ENCODE data around the gene SYNGR2.

DNA sequence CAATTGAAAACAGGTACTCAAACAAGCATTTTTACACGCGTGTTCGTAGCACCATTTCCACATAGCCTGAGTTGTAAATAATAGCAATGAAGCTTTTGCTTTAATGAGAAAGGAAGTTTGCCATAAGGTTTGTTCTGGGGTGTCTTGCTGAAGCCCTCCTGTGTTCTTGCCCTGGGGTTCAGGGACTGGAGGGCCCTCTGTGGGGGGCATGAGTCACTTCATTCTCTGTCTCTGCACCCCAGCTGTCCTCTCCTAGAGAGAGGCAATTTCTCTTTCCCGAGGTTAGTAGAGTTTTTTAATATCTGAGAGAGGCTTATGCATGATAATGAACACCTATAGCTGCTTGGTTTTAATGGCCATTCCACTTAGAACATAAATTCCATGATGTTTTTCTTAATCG lies 28.3 kb downstream of the SYNGR2 start:
- no peak for TF ChIP-seq POLR2AphosphoS5 (IDR thresholded peaks at IDR 0.05; ENCODE audit: low read depth)
- TF ChIP-seq, protein P1, sequence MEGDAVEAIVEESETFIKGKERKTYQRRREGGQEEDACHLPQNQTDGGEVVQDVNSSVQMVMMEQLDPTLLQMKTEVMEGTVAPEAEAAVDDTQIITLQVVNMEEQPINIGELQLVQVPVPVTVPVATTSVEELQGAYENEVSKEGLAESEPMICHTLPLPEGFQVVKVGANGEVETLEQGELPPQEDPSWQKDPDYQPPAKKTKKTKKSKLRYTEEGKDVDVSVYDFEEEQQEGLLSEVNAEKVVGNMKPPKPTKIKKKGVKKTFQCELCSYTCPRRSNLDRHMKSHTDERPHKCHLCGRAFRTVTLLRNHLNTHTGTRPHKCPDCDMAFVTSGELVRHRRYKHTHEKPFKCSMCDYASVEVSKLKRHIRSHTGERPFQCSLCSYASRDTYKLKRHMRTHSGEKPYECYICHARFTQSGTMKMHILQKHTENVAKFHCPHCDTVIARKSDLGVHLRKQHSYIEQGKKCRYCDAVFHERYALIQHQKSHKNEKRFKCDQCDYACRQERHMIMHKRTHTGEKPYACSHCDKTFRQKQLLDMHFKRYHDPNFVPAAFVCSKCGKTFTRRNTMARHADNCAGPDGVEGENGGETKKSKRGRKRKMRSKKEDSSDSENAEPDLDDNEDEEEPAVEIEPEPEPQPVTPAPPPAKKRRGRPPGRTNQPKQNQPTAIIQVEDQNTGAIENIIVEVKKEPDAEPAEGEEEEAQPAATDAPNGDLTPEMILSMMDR (conservative IDR thresholded peaks at IDR 0.05; ENCODE audit: low read depth in 2 of 2): no peak
- no peak for TF ChIP-seq REST (IDR thresholded peaks at IDR 0.05; ENCODE audit: unreplicated experiment)
- no peak for TF ChIP-seq ETS1 (IDR thresholded peaks at IDR 0.05)
- TF ChIP-seq EZH2phosphoT487 (IDR thresholded peaks at IDR 0.05; ENCODE audit: unreplicated experiment): no peak
- no peak for TF ChIP-seq CREB1 (CRISPR knock-in tag; IDR thresholded peaks at IDR 0.05; ENCODE audit: low read depth)
- TF ChIP-seq EZH2 (IDR thresholded peaks at IDR 0.05; ENCODE audit: low read depth, unreplicated experiment): no peak
- no peak for TF ChIP-seq ZNF114 (CRISPR knock-in tag; IDR thresholded peaks at IDR 0.05)
- no peak for TF ChIP-seq NANOG (IDR thresholded peaks at IDR 0.05; ENCODE audit: borderline replicate concordance)
- no peak for TF ChIP-seq JUNB (IDR thresholded peaks at IDR 0.05; ENCODE audit: unreplicated experiment)
- no peak for TF ChIP-seq ZNF331 (CRISPR knock-in tag; IDR thresholded peaks at IDR 0.05; ENCODE audit: low read depth)
